GM23248 (cell line): Measurements from ENCODE around the gene RGS19.

ENCODE experiments used
- EZH2 ChIP-seq: fragments of 200-600 bp; sonication (generic); IDR thresholded peaks from 2 replicates; pipeline ENCODE4 v1.6.1; 2018; ENCODE audit warnings: antibody characterized with exemption, mild to moderate bottlenecking; ENCODE audit not compliant: insufficient read depth, poor library complexity, severe bottlenecking
- EZH2phosphoT487 ChIP-seq: fragments of 200-600 bp; sonication (generic); IDR thresholded peaks from 2 replicates; pipeline ENCODE4 v1.6.1; 2018; ENCODE audit warnings: antibody characterized with exemption, moderate library complexity, mild to moderate bottlenecking, low read depth; ENCODE audit not compliant: insufficient read depth

DNA sequence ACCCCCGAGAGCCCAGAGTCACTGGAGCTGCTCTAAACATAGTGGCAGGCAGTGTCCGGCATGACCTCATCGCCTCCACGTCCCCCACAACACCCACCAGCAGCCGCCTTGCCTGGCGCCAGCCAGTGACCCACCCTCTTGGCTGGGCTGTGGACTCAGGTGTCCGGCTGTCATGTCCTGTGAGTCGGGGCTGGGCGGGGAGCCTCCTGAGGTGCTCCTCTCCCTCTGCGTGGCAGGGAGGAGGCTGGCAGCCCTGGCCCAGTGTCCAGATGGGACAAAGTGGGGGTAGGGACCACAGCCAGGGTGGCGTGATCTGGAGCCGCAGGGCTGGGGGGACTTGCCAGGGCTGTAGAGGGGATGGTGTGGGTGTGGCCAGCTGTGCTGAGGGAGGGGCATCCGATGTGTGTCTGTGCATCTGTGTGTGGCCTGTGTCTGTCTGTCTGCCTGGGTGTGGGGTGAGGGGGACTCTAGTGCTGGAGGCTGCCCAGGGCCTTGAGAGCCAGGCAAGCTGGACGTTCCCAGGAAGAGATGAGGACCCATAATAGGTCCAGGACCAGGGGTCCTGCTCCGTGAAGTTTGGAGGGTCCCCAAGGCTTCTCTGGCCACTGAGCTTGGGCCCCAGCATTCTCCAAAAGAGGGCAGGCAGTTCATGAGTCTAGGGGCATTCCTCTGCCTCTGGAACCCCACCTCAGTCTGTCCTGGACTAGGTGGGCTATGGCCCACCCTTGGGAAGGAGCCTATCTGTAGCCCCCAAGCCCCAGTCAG, 27.6 kb downstream of the RGS19 start:
- TF ChIP-seq EZH2 (no peak), EZH2phosphoT487 (no peak)
